Inferior parietal cortex (tissue), 1 donor: ENCODE measurements around the gene GGT5.
"Not testable (repeated sequence)": the region's sequence is repeated elsewhere in the genome, so short reads cannot be mapped to it uniquely, and the experiment has no call there.

Experiments
- DNase-seq: peaks from one replicate; pipeline ENCODE4 v3.0.0-alpha.2; 2016; ENCODE audit errors: extremely low spot score

The GGT5 gene

DNA sequence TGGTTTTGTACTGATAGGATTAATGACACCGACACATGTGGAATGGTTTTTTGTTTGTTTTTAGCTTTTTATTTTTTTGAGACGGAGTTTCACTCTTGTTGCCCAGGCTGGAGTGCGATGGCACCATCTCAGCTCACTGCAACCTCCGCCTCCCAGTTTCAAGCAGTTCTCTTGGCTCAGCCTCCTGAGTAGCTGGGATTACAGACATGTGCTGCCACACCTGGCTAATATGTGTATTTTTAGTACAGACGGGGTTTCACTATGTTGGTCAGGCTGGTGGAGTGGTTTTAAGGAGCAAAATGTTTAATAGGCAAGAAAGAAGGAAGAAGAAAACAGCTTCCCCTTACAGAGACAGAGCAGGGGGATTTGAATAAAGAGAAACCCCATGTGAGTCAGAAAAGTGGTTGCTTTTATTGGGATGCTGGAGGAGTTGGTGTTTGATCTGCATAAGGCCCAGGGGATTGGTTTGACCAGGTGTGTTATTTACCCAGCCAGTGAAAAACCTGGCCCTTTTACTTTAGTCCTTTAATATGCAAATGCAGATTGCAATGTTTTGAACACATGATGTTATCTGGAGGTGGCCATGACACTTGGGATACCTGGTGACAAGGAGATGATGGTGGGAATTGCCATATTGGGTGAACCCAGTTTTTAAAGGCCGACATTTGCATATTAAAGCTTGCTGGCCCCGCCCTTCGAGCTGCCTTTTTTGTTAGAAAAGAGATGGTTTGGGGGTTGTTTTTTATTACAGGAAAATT is 39.3 kb downstream of the GGT5 start:
- no peak for DNase-seq

DNA sequence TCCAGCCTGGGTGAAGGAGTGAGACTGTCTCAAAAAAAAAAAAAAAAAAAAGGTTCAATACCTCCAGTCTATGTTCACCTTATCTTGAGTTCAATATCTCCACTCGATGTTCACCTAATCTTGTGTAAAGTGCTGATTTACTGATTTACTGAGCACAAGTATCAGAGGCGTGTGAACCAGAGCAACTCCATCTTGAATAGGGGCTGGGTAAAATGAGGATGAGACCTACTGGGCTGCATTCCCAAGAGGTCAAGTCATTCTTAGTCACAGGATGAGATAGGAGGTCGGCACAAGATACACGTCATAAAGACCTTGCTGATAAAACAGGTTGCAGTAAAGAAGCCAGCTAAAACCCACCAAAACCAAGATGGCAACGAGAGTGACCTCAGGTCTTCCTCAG is 41.0 kb downstream of the GGT5 start:
- DNase-seq, result not testable (repeated sequence)

DNA sequence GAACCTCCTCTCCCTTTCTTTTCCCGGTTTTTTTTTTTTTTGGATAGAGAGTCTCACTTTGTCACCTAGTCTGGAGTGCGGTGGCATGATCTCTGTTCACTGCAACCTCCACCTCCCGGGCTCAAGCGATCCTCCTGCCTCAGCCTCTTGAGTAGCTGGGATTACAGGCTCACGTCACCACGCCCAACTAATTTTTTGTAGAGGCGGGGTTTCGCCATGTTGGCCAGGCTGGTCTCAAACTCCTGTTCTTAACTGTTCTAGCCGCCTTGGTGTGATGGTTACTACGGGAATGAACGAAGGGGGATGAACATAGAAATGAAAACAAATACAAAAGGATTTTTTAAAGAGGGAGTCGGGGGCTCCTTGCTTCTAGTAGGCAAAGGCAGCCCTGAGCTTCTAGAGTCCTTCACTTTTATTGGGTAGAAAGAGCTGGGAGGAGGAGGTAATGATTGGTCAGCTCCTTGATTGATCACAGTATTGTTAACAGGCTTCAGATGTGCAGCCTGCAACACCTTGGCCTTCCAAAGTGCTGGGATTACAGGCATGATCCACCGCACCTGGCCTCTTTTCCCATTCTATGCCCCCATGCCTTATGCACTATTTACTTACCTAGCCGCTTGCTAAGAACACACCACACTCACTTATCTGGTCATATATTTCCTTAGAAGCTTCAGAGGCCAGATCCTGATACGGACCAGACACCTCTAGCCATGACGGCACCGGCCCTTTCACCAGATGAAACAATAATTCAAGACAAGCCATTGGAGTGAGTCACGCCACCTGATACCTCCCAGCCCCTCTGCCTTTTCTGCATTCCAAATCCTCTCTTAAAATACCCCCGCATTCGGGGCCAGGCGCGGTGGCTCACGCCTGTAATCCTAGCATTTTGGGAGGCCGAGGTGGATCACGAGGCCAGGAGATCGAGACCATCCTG is 42.9 kb downstream of the GGT5 start:
- DNase-seq, result no peak

DNA sequence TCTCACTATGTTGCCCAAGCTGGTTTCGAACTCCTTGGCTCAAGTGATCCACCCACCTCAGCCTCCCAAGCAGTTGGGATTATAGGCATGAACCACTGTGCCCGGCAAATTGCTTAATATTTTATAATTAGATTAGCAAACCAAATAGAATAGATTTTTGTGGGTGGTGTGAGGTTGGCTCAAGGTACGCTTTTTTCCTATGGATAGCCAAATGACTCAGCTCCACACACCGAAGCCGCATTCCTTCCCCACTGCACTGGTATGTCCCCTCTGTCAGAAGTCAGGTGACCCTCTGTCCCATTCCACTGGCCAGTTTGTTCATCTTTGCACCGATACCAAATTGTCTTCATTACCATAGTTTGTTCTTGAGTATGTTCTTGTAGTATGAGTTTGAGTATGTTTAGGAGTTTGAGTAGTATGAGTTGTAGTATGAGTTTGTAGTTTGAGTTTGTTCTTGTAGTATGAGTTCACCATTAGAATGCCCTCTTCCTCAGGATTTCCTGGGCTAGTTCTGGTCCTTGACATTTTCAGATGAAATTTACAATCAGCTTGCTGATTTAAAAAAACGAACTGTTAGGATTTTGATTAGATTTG is 44.2 kb downstream of the GGT5 start:
- DNase-seq, result no peak

DNA sequence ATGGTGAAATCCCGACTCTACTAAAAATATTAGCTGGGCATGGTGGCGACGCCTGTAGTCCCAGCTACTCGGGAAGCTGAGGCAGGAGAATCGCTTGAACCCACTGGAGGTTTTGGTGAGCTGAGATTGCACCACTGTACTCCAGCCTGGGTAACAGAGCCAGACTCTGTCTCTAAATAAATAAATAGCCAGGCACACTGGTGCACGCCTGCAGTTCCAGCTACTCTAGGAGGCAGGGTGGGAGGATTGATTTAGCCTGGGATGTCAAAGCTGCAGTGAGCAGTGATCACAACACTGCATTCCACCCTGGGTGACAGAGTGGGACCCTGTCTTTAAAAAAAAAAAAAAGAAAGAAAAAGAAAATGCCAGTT is 46.2 kb downstream of the GGT5 start:
- no peak for DNase-seq

DNA sequence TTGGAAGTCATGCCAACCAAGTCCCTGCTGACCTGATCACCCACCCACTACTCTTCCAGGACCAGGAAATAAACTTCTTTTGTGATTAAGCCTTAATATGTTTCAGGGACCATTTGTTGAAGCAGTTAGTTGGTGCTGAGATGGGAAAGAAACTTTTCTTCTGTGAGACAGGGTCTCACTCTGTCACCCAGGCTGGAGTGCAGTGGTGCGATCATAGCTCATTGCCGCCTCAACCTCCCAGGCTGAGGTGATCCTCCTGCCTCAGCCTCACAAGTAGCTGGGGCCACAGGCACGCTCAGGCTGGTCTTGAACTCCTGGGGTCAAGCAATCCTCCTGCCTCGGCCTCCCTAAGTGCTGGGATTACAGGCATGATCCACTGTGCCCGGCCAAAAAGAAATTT is 53.0 kb downstream of the GGT5 start:
- DNase-seq, result no peak

DNA sequence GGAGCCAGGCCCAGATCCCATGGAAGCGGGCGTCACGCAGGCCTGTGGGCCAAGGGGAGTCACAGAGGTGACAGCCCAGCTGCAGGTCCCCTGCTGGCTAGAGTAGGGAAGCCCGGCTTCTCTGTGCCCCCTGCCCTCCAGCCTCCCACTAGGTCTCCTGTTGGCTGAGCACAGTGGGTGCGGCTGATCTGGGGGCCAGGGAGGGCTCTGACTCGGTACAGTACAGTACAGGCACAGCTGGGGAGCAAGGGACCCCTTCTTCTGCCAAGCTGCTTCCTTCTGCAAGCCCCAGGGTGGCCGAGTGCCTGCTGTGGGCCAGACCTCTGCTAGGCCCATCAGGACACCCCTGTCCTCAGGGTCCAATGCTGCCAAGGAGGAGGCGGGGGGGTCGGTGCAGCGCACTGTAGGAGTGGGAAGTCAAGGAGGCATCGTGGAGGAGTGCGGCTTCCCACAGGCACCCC is 53.5 kb downstream of the GGT5 start:
- DNase-seq, result no peak

DNA sequence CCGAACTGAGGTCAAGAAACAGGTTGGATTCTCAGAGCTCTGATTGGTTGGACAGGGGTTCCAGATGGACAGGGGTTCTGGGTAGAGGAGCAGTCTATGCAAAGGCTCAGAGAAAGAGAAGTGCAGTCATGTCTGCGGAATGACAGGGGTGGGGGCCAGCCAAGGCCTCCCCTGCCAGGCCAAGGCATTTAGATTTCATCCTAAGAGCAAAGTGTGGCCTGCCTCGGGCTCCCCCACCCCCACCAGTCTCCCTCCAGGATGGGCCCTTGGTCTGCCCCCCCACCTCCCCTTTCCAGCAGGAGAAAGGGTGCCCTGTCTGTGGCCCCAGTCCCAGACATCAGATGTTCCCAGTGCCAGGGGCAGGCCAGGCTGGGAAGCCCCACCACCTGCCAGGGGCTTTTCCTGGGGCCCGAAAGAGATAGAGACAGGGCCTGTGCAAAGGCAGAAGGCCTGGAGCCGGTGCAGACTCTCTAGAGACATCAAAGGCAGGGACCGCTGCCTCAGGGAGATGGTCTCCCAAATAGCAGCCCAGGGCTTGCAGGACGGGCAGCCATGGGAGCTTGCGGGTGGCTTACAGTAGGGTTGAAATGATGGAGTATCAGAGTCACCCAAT is 54.2 kb downstream of the GGT5 start:
- no peak for DNase-seq

DNA sequence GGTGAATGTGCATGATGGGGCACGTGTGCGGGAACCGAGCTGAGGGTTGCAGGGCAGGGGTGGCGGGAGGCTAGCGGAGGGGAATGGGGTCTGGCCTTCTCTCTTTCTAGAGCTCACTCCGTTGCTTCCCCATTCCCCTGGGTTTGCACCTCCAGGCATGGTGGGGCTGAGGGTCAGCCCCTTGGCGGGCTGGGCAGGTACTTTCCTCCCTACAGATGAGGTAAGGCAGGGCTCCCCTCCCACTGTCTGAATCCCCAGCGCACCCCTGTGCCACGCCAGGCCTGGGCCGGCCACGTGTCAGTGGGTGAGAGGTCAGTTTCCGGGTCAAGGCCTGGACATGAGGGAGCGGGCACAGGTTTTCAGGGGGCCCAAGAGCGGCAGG is 54.7 kb downstream of the GGT5 start:
- DNase-seq, result no peak

DNA sequence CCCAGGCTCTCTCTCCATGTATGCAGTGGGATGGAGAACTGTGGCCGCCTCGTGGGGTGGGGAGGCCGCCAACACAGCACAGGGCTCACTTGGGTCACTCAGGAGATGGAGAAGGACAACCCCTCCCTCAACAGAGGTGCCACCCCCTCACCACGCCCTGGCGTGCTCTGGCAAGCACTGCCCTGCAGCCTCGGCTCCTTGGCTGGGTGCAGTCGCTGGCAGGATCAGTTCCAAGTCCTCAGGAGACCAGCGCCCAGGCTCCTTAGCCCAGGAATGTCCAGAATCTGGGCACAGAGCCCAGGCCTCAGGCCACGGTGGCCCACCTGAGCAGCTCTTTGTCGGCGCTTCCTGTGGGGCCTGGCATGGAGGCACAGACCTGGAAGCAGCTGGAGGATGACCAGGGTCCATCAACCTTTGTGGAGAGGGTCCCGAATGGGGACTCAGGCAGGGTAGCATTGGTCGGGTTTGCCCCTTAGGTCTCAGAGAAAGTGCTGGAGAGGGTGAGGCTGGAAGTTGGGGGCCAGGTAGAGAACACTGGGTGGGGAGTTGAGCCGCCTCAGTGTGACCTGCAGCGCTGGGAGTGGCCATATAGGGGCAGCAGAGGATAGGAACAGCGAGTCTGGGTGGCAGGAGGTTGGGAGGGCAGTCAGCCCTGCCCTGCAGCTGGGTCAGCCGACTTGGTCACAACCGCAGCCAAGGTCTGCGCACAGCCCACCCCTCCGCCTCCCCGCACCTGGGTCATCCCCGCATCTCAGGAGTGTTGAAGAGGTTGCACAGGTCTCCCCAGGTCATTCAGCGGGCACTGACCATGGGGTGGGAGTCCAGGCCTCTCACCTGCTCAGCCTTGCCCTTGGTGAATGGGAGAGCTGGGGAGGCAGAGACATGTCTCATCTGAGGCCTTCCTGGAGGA is 55.4 kb downstream of the GGT5 start:
- DNase-seq, result peak; percentile 46

DNA sequence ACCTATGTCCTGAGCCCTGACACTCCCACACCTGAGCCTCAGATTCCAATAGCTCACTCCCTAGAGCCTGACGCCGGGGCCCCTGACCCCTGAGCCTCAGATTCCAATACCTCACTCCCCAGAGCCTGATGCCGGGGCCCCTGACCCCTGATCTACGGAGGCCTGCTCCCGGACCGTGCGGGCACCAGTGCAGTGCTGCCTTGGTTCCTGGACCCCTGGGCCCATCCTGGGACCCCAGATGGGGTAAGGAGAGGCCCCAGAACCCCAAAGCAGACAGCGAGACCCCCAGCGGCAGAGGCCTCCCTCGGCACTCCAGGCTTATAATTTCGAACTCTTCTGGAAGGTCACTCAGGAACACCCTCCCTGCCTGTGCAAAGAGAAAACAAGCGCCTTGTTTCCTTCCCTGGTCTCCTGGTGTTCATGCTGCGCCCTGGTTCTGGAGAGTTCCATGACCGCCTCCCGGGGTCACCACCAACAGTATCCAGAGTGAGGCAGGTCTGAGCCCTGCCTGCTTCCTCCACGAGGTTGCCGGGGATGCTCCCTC is 56.1 kb downstream of the GGT5 start:
- no peak for DNase-seq

DNA sequence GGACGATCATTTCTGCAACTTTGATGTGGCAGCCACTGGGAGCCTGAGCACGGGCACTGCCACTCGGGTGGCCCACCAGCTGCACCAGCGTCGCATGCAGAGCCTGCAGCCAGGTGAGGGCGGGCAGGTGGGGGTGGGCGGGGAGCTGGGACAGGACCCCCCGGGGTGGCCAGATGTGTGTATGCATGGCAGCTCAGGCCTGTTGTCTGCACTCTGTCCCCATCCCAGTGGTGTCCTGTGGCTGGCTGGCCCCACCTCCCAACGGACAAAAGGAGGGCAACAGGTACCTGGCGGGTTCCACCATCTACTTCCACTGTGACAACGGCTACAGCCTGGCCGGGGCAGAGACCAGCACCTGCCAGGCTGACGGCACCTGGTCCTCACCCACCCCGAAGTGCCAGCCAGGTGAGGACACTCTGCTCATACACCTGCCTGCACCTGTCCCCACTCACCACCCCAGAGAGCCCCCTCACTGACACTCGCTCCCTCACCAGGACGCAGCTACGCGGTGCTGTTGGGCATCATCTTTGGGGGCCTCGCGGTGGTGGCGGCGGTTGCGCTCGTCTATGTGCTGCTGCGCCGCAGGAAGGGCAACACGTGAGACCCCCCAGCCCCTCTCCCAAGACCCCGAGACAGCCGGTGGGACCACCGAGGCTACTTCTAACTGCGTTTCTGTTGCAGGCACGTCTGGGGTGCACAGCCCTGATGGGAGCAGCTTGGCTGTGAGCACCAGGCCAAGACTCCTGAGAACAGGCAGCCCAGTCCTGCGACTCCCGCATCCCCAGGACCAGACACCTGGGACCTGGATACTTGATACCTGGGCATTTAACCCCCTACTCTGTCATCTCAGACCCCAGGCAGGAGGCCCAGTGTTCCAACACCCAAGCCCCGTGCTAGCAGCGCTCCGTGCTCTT is 56.9 kb downstream of the GGT5 start:
- no peak for DNase-seq

DNA sequence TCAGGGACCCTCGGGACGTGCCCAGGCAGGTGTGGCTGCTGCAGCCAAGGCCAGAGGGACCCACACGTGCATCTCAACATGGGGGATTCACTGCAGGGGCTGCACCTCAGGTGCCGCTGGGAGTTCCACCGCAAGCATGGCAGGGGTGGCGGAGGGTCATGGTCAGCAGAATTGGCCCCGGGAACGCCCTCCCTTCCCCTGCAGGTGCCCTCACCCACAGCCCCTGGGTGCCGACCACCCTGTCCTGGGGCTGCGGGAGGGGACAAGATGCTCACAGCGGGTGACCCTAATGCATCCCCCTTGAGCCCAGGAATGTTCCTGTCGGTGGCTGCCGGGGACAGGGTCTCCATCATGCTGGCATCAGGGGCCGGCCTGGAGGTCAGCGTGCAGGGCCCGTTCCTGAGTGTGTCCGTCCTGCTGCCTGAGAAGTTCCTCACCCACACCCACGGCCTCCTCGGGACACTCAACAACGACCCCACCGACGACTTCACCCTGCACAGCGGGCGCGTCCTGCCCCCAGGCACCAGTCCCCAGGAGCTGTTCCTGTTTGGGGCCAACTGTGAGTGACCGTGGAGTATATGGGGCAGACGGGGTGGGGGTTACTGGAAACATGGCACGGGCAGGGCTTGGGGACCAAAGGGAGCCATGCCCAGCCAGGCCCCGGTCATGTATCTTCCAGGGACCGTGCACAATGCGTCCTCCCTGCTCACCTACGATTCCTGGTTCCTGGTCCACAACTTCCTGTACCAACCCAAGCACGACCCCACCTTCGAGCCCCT is 57.8 kb downstream of the GGT5 start:
- DNase-seq, result no peak

DNA sequence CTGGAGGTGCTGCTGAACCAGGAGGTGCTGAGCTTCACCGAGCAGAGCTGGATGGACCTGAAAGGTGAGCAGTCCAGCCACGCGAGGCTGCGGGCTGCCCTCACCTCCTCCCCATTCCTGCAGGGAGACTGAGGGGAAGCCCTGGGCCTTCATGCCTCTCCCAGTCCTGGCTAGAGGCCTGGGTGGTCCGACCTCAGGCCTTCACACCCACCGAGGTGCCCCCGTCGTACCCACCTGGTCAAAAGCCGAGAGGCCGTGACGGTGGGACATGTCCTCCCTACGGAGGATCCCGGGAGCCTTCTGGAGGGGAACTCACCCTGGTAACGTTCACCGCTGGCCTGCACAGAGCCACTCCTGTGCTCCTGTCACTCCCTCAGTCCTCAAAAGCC is 58.5 kb downstream of the GGT5 start:
- no peak for DNase-seq

DNA sequence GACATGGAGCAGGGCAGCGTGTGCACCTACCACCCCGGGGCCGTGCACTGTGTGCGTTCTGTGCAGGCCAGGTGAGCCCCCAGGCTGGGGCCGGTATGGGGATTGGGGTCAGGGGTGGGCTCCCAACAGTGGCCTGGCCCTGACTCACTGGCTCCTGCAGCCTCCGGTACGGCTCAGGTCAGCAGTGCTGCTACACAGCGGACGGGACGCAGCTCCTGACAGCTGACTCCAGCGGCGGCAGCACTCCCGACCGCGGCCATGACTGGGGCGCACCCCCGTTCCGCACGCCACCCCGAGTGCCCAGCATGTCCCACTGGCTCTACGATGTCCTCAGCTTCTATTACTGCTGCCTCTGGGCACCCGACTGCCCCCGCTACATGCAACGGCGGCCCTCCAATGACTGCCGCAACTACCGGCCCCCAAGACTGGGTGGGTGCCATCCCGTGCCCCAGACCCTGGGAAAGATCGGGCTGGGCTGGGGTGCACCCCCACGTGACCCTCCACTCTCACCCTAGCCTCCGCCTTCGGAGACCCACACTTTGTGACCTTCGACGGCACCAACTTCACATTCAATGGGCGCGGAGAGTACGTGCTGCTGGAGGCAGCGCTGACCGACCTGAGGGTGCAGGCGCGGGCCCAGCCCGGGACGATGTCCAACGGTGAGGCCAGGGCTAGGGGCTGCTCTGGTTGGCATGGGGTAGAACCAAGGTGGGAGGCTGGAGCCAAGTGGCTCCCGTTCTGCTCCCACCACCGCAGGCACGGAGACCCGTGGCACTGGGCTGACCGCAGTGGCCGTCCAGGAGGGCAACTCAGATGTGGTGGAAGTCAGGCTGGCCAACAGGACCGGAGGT is 59.2 kb downstream of the GGT5 start:
- no peak for DNase-seq

DNA sequence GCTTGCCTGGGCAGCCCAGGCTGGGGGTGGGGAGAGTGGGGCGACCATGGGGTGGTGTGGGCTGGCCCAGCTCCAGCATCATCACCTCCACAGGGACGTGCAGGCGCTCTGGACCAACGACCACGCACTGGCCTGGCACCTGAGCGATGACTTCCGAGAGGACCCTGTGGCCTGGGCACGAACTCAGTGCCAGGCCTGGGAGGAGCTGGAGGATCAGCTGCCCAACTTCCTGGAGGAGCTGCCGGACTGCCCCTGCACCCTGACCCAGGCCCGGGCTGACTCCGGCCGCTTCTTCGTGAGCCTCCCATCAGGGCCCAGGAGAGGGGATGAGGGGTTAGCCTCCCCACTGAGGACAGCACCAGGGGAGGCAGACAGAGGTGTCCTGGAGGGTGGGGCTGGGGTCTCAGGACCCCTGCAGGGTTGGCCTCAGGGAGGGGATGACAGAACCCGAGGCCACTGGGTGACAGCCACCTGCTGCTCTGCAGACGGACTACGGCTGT is 59.8 kb downstream of the GGT5 start:
- DNase-seq, result no peak

DNA sequence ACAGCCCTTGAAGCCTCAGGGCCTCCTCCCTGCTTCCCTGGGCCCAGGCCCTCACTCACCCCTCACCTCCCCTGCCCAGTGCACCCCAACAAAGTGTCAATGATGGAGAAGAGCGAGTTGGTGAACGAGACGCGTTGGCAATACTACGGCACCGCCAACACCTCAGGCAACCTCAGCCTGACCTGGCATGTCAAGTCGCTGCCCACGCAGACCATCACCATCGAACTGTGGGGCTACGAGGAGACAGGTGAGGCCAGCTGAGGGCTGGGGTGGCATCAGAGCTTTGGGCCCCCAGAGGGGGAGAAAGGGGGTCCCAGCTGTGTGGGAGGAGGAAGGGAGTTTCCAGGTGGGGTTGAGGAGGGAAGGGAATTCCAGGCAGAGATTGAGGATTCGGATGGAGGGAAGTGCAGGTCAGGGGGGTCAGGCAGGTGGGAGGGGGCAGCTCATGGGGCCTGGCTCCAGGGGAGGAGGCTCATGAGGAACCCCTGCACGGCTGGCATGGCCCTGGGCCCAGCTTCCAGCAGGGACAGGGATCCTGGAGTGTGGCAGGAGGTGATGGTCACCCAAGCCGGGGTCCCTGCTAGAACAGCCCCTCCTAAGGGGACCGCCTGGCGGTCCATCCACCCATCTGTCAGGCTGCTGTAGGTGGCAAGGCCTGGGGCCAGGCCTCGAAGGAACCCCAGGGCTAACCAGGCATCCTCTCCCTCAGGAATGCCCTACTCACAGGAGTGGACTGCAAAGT is 60.7 kb downstream of the GGT5 start:
- no peak for DNase-seq
